Hepatocyte (in vitro differentiated cells): ENCODE data around the gene CASD1. TPM values are rescaled to one million over a fixed set of nuclear protein-coding genes. Genes with fewer than 3 reads are reported as not detected.

Experiments used
- DNase-seq: peaks from one replicate; pipeline ENCODE4 v3.0.0-alpha.2; 2016; ENCODE audit warnings: low spot score
- H2AFZ ChIP-seq: fragments of 200-600 bp; sonication (generic); 2 replicates; pipeline ENCODE4 v1.6.0; 2016; ENCODE audit warnings: antibody characterized with exemption, mild to moderate bottlenecking
- H3K27ac ChIP-seq: fragments of 200-600 bp; sonication (generic); 2 replicates; pipeline ENCODE4 v1.5.1; 2016; ENCODE audit warnings: mild to moderate bottlenecking
- H3K27me3 ChIP-seq: fragments of 200-600 bp; sonication (generic); 2 replicates; pipeline ENCODE4 v1.6.1; 2016
- H3K36me3 ChIP-seq: fragments of 200-600 bp; sonication (generic); replicated peaks from 2 replicates; pipeline ENCODE4 v1.5.1; 2016; ENCODE audit warnings: low read depth; ENCODE audit not compliant: insufficient read depth
- H3K4me1 ChIP-seq: fragments of 200-600 bp; sonication (generic); 2 replicates; pipeline ENCODE4 v1.5.1; 2016; ENCODE audit warnings: mild to moderate bottlenecking, moderate library complexity; ENCODE audit not compliant: insufficient read depth
- H3K4me2 ChIP-seq: fragments of 200-600 bp; sonication (generic); 2 replicates; pipeline ENCODE4 v1.6.0; 2016
- H3K4me3 ChIP-seq: fragments of 200-600 bp; sonication (generic); 2 replicates; pipeline ENCODE4 v1.5.1; 2016; ENCODE audit warnings: mild to moderate bottlenecking
- H3K79me2 ChIP-seq: fragments of 200-600 bp; sonication (generic); 2 replicates; pipeline ENCODE4 v1.6.0; 2017; ENCODE audit warnings: mild to moderate bottlenecking
- H3K9me2 ChIP-seq: fragments of 200-600 bp; sonication (generic); replicated peaks from 2 replicates; pipeline ENCODE4 v1.6.0; 2017; ENCODE audit warnings: mild to moderate bottlenecking; ENCODE audit not compliant: insufficient read depth
- H3K9me3 ChIP-seq: fragments of 200-600 bp; sonication (generic); 2 replicates; pipeline ENCODE4 v1.5.1; 2016; ENCODE audit warnings: low read depth, mild to moderate bottlenecking
- H4K20me1 ChIP-seq: fragments of 200-600 bp; sonication (generic); 2 replicates; pipeline ENCODE4 v1.6.0; 2016; ENCODE audit warnings: mild to moderate bottlenecking; ENCODE audit not compliant: insufficient read depth, poor library complexity, severe bottlenecking
- CTCF ChIP-seq: fragments of 200-600 bp; sonication (generic); IDR thresholded peaks from 2 replicates; pipeline ENCODE4 v1.5.1; 2016; ENCODE audit warnings: antibody characterized with exemption, mild to moderate bottlenecking; ENCODE audit not compliant: poor library complexity
- EZH2 ChIP-seq: fragments of 200-600 bp; sonication (generic); IDR thresholded peaks from 2 replicates; pipeline ENCODE4 v1.6.1; 2016; ENCODE audit warnings: antibody characterized with exemption, mild to moderate bottlenecking, borderline replicate concordance
- EZH2phosphoT487 ChIP-seq: fragments of 200-600 bp; sonication (generic); IDR thresholded peaks from one replicate; pipeline ENCODE4 v1.6.1; 2018; ENCODE audit warnings: antibody characterized with exemption, mild to moderate bottlenecking, low read depth, moderate library complexity; ENCODE audit not compliant: unreplicated experiment, severe bottlenecking
- WGBS: methylation state at CpG from one replicate; pipeline ENCODE4 v1.1.6; 2016; ENCODE audit warnings: low lambda C conversion rate; ENCODE audit errors: missing lambda C conversion rate; 5-methylcytosine and 5-hydroxymethylcytosine counted together
- polyA plus RNA-seq: library from polyadenylated mRNA; unstranded; fragments of >200 nt; fragmentation: Nextera tagmentation; extraction: Ambion mirVana; gene quantifications from 2 replicates; pipeline ENCODE4 v1.2.1, GENCODE V29; 2016
- total RNA-seq: library from RNA; depleted of rRNA; stranded (reverse); fragments of >200 nt; gene quantifications from 2 replicates; pipeline ENCODE4 v1.2.3, GENCODE V29; 2014

The CASD1 gene
- total and polyA plus RNA-seq, 2 experiments from 2014 or later: 13.7 to 43.3 TPM

- DNase-seq: no peak
- WGBS: 95% methylated on average over 1 of the region's 1 CpG
- no peak overlapping the region for H2AFZ ChIP-seq
Observed at GRCh38 chr7:94472608-94473007, 37.0 kb upstream of the CASD1 start.

DNA sequence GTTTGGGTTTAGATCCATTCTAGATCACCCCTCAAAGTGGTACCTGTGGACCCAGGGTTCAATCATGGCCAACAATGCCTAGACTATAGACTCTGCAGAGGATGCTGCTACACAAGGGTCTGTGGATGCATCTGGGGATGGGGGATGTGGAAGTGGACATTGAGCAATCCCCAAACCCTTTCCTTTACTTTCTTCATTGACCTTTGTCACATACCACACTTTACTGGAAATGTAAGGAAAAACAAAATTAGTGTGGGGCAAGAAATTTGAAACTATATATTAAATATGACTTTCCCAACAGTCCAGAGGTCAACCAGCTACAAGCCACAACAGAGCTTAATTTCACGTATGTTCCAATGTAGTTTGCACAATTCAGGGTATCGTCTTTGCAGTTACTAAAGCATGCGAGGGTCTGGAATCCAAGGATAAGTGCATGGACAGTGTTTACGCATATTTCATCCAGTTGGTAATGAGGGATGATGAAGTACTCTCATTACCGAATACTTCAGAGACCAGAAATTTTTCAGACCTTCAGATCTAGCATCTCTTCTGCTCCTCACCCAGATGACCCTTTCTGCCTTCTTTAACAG, 33.3 kb upstream of the CASD1 start:
- Histone ChIP-seq H3K9me3 (peaks cover 10% of the 10 kb centered on the region), H3K27me3 (no peaks in the 10 kb centered on the region), H3K4me2 (no peak overlapping the region), H3K9me2 (no peaks in the 10 kb centered on the region), H3K36me3 (no peaks in the 10 kb centered on the region), H4K20me1 (no peaks in the 10 kb centered on the region), H3K27ac (no peak overlapping the region), H3K79me2 (no peaks in the 10 kb centered on the region), H3K4me3 (no peak overlapping the region), H3K4me1 (no peaks in the 10 kb centered on the region), H2AFZ (no peak overlapping the region)
- no peak for DNase-seq
- WGBS: 88% methylated on average over 5 of the region's 5 CpGs
- TF ChIP-seq EZH2phosphoT487: no peak
- no peak for TF ChIP-seq CTCF
- no peak for TF ChIP-seq EZH2

More at GRCh38 chr7:94472608-94473007, 37.0 kb upstream of the CASD1 start:
- H3K4me2 ChIP-seq: no peak overlapping the region
- TF ChIP-seq EZH2phosphoT487 (no peak), EZH2 (no peak), CTCF (no peak)
- no peaks in the 10 kb centered on the region for H4K20me1 ChIP-seq
- H3K4me1 ChIP-seq: no peaks in the 10 kb centered on the region
- no peak overlapping the region for H3K4me3 ChIP-seq
- H3K27me3 ChIP-seq: no peaks in the 10 kb centered on the region
- no peaks in the 10 kb centered on the region for H3K9me2 ChIP-seq
- H3K9me3 ChIP-seq: peaks cover 10% of the 10 kb centered on the region
- H3K36me3 ChIP-seq: no peaks in the 10 kb centered on the region
- no peaks in the 10 kb centered on the region for H3K79me2 ChIP-seq
- H3K27ac ChIP-seq: no peak overlapping the region

DNA sequence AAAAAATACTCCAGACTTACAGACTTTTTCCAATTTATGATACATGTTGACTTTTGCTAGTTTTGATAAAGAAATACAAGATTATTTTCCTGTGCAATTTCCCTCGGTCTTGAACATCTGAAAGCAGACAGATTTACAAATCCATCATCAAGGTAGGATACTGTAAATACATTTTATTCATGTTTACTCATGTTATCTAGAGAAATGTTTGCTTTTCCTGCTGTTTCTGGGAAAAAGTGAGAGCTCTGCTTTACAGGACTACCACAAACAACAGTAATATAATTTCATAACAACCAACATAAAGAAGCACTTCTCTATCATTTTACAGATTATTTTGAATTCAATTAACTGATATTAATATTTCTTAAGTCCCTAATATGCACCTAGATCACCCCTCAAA, 31.7 kb upstream of the CASD1 start:
- H3K79me2 ChIP-seq: no peaks in the 10 kb centered on the region
- H3K4me1 ChIP-seq: no peaks in the 10 kb centered on the region
- 48% methylated on average over 1 of the region's 1 CpG for WGBS
- TF ChIP-seq CTCF (no peak), EZH2phosphoT487 (no peak), EZH2 (no peak)
- no peak overlapping the region for H3K27ac ChIP-seq
- no peaks in the 10 kb centered on the region for H3K9me3 ChIP-seq
- no peaks in the 10 kb centered on the region for H3K27me3 ChIP-seq
- H3K4me3 ChIP-seq: no peak overlapping the region
- H3K4me2 ChIP-seq: no peak overlapping the region
- DNase-seq: no peak
- H3K9me2 ChIP-seq: no peaks in the 10 kb centered on the region
- H3K36me3 ChIP-seq: no peaks in the 10 kb centered on the region
- H4K20me1 ChIP-seq: no peaks in the 10 kb centered on the region
- H2AFZ ChIP-seq: no peak overlapping the region
